K562 (cell line): ENCODE results near the gene MGP. TPM values are rescaled to one million over a fixed set of nuclear protein-coding genes. Genes with fewer than 3 reads are reported as not detected.

ENCODE experiments used
- ARHGAP35 ChIP-seq: fragments of 450-650 bp; IDR thresholded peaks from 2 replicates; pipeline ENCODE4 v1.6.1; 2018; ENCODE audit not compliant: partially characterized antibody
- EWSR1 ChIP-seq: fragments of 450-650 bp; IDR thresholded peaks from 2 replicates; pipeline ENCODE4 v1.6.1; 2018; ENCODE audit warnings: borderline replicate concordance, mild to moderate bottlenecking, low read depth, moderate library complexity; ENCODE audit not compliant: partially characterized antibody
- MEF2A ChIP-seq: IDR thresholded peaks from 2 replicates; pipeline ENCODE4 v1.6.1; 2011; ENCODE audit warnings: low read depth, mild to moderate bottlenecking, low read length, moderate library complexity; ENCODE audit not compliant: control insufficient read depth
- MGA ChIP-seq: fragments of 450-650 bp; IDR thresholded peaks from 2 replicates; pipeline ENCODE4 v1.6.1; 2016; ENCODE audit warnings: mild to moderate bottlenecking, moderate library complexity
- TAF1 ChIP-seq: IDR thresholded peaks from 2 replicates; pipeline ENCODE4 v1.6.1; 2011; ENCODE audit warnings: mild to moderate bottlenecking, low read length, moderate library complexity; ENCODE audit not compliant: insufficient read depth, control insufficient read depth, severe bottlenecking; ENCODE audit errors: extremely low read depth
- polyA plus RNA-seq, 8 experiments: library from polyadenylated mRNA; depleted of rRNA in 4 of 8; stranded (reverse) in 5 of 8; unstranded in 3 of 8; fragments of >200 nt; fragmentation: Nextera tagmentation in 2 of 8; fragmentation: Illumina TruSeq in 1 of 8; extraction: Ambion mirVana in 2 of 8; extraction: Trizol in 1 of 8; gene quantifications; 2 replicates each; pipeline versions ENCODE4 v1.2.1 to v1.2.3, GENCODE V29; 2011 to 2014; ENCODE audit warnings: inconsistent platforms in 1 of 8, missing spikeins in 1 of 8
- total RNA-seq, 7 experiments: library from RNA; depleted of rRNA in 6 of 7; stranded (reverse); fragments of >200 nt in 6 of 7; fragmentation: Illumina TruSeq in 2 of 7; extraction: Trizol in 2 of 7; gene quantifications; 2 replicates each; pipeline versions ENCODE4 v1.2.1 to v1.2.3, GENCODE V29; 2011 to 2021; ENCODE audit warnings: low replicate concordance in 1 of 7

MGP gene
- total and polyA plus RNA-seq, 9 of the 15 experiments (the other 6 are each of a cell fraction or from before 2014, with no cell fraction given): 1.2 TPM; not detected in 8

- TF ChIP-seq MGA (no peak), EWSR1 (no peak), MEF2A (no peak), TAF1 (no peak), ARHGAP35 (no peak)
These were observed 5.0 kb upstream of the MGP start (continued) for GRCh38 chr12:14890701-14891100.
